Measurements from ENCODE around the gene GPC3.

DNA sequence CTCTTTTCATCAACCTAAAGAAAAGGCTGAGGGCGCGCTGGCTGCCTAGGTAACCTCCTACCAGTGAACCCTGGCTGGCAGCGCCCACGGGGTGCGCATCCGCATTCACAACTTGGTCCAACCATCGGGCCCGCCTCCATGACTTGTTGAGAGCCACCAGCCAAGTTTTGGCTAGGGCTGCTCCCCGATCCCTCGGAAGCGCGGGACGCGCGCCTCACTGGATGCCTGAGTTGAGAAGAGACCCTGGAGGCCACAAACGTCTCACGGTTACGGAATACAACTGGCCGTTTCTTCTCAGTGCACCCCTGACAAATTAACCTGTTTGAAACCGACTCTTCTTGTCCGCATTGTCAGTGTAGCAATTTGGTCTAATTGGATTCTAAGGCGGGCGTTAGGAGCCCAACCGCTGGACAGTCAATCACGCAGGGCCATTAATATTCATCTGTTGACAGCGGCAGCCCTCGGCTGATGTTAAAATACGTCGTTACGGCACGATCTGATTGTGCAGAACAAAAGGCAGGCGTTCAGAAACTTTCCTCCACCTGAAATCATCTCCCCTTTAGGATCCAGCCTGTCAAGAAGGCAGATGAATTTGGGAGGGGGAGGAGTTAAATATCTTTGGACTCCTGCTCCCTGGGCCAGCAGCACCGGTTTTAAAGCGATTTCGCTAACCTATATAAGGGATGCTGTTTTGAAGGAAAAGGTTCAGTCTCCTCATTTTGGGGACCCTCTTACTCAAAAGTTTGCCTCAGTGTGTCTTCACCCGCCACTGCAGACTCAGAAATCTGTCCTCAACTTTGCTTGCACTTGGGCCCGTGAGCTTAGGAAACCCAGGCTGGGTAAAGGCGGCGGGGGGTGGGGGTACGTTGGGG, 1.2 kb downstream of the GPC3 start:
- no peak for TF ChIP-seq CTCF (IDR thresholded peaks at IDR 0.05)
- no peak for TF ChIP-seq POLR2A (IDR thresholded peaks at IDR 0.05)
